Esophagus squamous epithelium (tissue), 5 donors: ENCODE data around the gene SH2D1B. TPM values are rescaled to one million over a fixed set of nuclear protein-coding genes. Genes with fewer than 3 reads are reported as not detected.

ENCODE experiments used
- DNase-seq: peaks from one replicate; lab custom pipeline; 2025; lab: John Stamatoyannopoulos, UW
- H3K27ac ChIP-seq, 4 donors: fragments of 200-600 bp; sonication (generic); one replicate each; pipeline ENCODE4 v1.5.1; 2016 to 2019; ENCODE audit warnings: mild to moderate bottlenecking in 1 of 4
- H3K27me3 ChIP-seq, 4 donors: fragments of 200-600 bp; sonication (generic); 1 replicate in 3 of 4; 2 replicates in 1 of 4; pipeline versions ENCODE4 v1.5.1 to v1.6.0; 2017 to 2021; ENCODE audit warnings: antibody characterized with exemption in 1 of 4
- H3K36me3 ChIP-seq, 3 donors: fragments of 200-600 bp; sonication (generic); one replicate each; pipeline ENCODE4 v1.5.1; 2016 to 2019
- H3K4me1 ChIP-seq, 3 donors: fragments of 200-600 bp; sonication (generic); one replicate each; pipeline ENCODE4 v1.5.1; 2017 to 2019
- H3K4me3 ChIP-seq, 4 donors: fragments of 200-600 bp; sonication (generic); 1 replicate in 3 of 4; 2 replicates in 1 of 4; pipeline ENCODE4 v1.5.1; 2016 to 2019; ENCODE audit warnings: mild to moderate bottlenecking in 2 of 4, moderate library complexity in 1 of 4
- H3K9me3 ChIP-seq, 3 donors: fragments of 200-600 bp; sonication (generic); one replicate each; pipeline ENCODE4 v1.5.1; 2016 to 2019
- CTCF ChIP-seq, 6 experiments: fragments of 450-650 bp in 4 of 6; fragments of 200-600 bp in 2 of 6; sonication (generic) in 2 of 6; IDR thresholded peaks; one replicate each; pipeline ENCODE4 v1.5.1; 2016 to 2019; ENCODE audit warnings: antibody characterized with exemption in 6 of 6, mild to moderate bottlenecking in 4 of 6, moderate library complexity in 4 of 6
- POLR2A ChIP-seq, 4 donors: fragments of 450-650 bp; IDR thresholded peaks; one replicate each; pipeline ENCODE4 v1.6.1; 2017; ENCODE audit warnings: antibody characterized with exemption in 4 of 4, mild to moderate bottlenecking in 4 of 4, moderate library complexity in 3 of 4
- WGBS, 2 donors: methylation state at CpG; one replicate each; pipeline ENCODE4 v1.1.5; 2018; 5-methylcytosine and 5-hydroxymethylcytosine counted together
- intact Hi-C: fragments of 100-400 bp; cut with DNase I; formaldehyde crosslinking; loops from one replicate; pipeline ENCODE4 v1.15.0; 2022
- total RNA-seq, 4 donors: library from RNA; depleted of rRNA; stranded (reverse); fragments of >200 nt; gene quantifications; one replicate each; pipeline ENCODE4 v1.1.0, GENCODE V29; 2016
- donor health status: DM: yes; HTN: yes; CAD: no.

Gene SH2D1B
- total RNA-seq, 4 donors from 2014 or later = 0.57 to 2.7 (median 0.78) TPM

GRCh38 chr1:162347281-162347680, 64.7 kb downstream of the SH2D1B start:
- Histone ChIP-seq H3K9me3 (no peaks in the 10 kb centered on the region), H3K27ac (no peak overlapping the region), H3K4me3 (no peak overlapping the region), H3K36me3 (no peaks in the 10 kb centered on the region), H3K4me1 (peaks cover 0 to 11% (median 4%) of the 10 kb centered on the region in 3 donors), H3K27me3 (no peaks in the 10 kb centered on the region)
- TF ChIP-seq CTCF (IDR thresholded peaks at IDR 0.05) (no peak), POLR2A (IDR thresholded peaks at IDR 0.05) (no peak)
- no peak for DNase-seq
- WGBS, 2 donors = 65 to 67% methylated on average over 3 of the region's 3 CpGs
- intact Hi-C loops = no loop called here

Other genes starting within 250 kb of the SH2D1B start
- not detected for gene SPATA46, start 35.3 kb downstream of the SH2D1B start, total RNA-seq
- gene C1orf226, start 30.4 kb downstream of the SH2D1B start, total RNA-seq = 1 to 10 TPM; 1.7 to 5.3 (median 3.6) TPM
- 10 to 100 TPM; 24.8 to 42.6 (median 34.7) TPM for gene UHMK1, start 85.7 kb upstream of the SH2D1B start, total RNA-seq
- gene UAP1, start 149.6 kb upstream of the SH2D1B start, total RNA-seq = 10 to 100 TPM; 36.4 to 64.3 (median 49.3) TPM
- 10 to 100 TPM in 2 of 4 donors, 1 to 10 TPM in 2; 1.5 to 88.1 (median 15.9) TPM for gene DDR2, start 220.3 kb upstream of the SH2D1B start, total RNA-seq